H9 (cell line): Measurements from ENCODE around the gene ANP32A. TPM values are rescaled to one million over a fixed set of nuclear protein-coding genes. Genes with fewer than 3 reads are reported as not detected.

ENCODE experiments used
- DNase-seq: peaks from one replicate; pipeline ENCODE4 v3.0.0-alpha.2; 2017
- H2AFZ ChIP-seq: one replicate; pipeline ENCODE4 v1.6.1; 2013; ENCODE audit warnings: mild to moderate bottlenecking, low read length, control low read depth, moderate library complexity
- H2AK5ac ChIP-seq: 2 replicates; pipeline ENCODE4 v1.6.1; 2013; ENCODE audit warnings: low read length, control low read depth, mixed read lengths; ENCODE audit not compliant: insufficient read length
- H2BK120ac ChIP-seq: one replicate; pipeline ENCODE4 v1.6.1; 2013; ENCODE audit warnings: low read depth, mild to moderate bottlenecking, low read length, control low read depth, inconsistent platforms; ENCODE audit not compliant: poor library complexity, severe bottlenecking
- H2BK12ac ChIP-seq: 2 replicates; pipeline ENCODE4 v1.6.1; 2013; ENCODE audit warnings: low read length, control low read depth, mixed read lengths, low read depth; ENCODE audit not compliant: insufficient read length
- H2BK15ac ChIP-seq: 2 replicates; pipeline ENCODE4 v1.6.1; 2013; ENCODE audit warnings: low read depth, low read length, control low read depth
- H2BK20ac ChIP-seq: one replicate; pipeline ENCODE4 v1.6.1; 2013; ENCODE audit warnings: low read depth, mild to moderate bottlenecking, low read length, control low read depth, inconsistent platforms; ENCODE audit not compliant: poor library complexity, severe bottlenecking
- H2BK5ac ChIP-seq: 2 replicates; pipeline ENCODE4 v1.6.1; 2013; ENCODE audit warnings: low read length, control low read depth, mixed read lengths; ENCODE audit not compliant: insufficient read length
- H3K14ac ChIP-seq: 2 replicates; pipeline ENCODE4 v1.6.1; 2013; ENCODE audit warnings: low read length, control low read depth; ENCODE audit not compliant: insufficient read depth
- H3K18ac ChIP-seq: 2 replicates; pipeline ENCODE4 v1.6.1; 2013; ENCODE audit warnings: low read depth, mild to moderate bottlenecking, mixed read lengths, low read length, control low read depth; ENCODE audit not compliant: insufficient read length
- H3K23ac ChIP-seq: 2 replicates; pipeline ENCODE4 v1.6.1; 2013; ENCODE audit warnings: low read length, control low read depth, mixed read lengths, low read depth; ENCODE audit not compliant: insufficient read length
- H3K23me2 ChIP-seq: 2 replicates; pipeline ENCODE4 v1.6.1; 2013; ENCODE audit warnings: low read depth, mild to moderate bottlenecking, mixed read lengths, low read length, control low read depth; ENCODE audit not compliant: insufficient read length, poor library complexity, severe bottlenecking
- H3K27ac ChIP-seq: 2 replicates; pipeline ENCODE4 v1.5.1; 2013; ENCODE audit warnings: low read length, control low read depth, mixed read lengths, low read depth; ENCODE audit not compliant: insufficient read length
- H3K27me3 ChIP-seq: 2 replicates; pipeline ENCODE4 v1.6.1; 2013; ENCODE audit warnings: low read length, control low read depth, inconsistent platforms; ENCODE audit not compliant: insufficient read depth
- H3K4ac ChIP-seq: 2 replicates; pipeline ENCODE4 v1.6.1; 2013; ENCODE audit warnings: low read depth, mild to moderate bottlenecking, control low read depth, inconsistent platforms, low read length, moderate library complexity
- H3K4me1 ChIP-seq: 2 replicates; pipeline ENCODE4 v1.6.1; 2013; ENCODE audit warnings: low read length, control low read depth, inconsistent platforms; ENCODE audit not compliant: insufficient read depth
- H3K4me2 ChIP-seq: 2 replicates; pipeline ENCODE4 v1.6.1; 2013; ENCODE audit warnings: low read length, control low read depth, mixed read lengths; ENCODE audit not compliant: insufficient read length, insufficient read depth
- H3K56ac ChIP-seq: 2 replicates; pipeline ENCODE4 v1.6.1; 2013; ENCODE audit warnings: low read depth, mild to moderate bottlenecking, mixed read lengths, low read length, control low read depth; ENCODE audit not compliant: insufficient read length
- H3K79me1 ChIP-seq: 2 replicates; pipeline ENCODE4 v1.6.1; 2013; ENCODE audit warnings: low read depth, mild to moderate bottlenecking, moderate library complexity, low read length, control low read depth, inconsistent platforms; ENCODE audit not compliant: insufficient read depth, poor library complexity, severe bottlenecking
- H3K79me2 ChIP-seq: 2 replicates; pipeline ENCODE4 v1.6.1; 2013; ENCODE audit warnings: low read length, control low read depth, inconsistent platforms; ENCODE audit not compliant: insufficient read depth
- H3K9ac ChIP-seq: 2 replicates; pipeline ENCODE4 v1.6.1; 2013; ENCODE audit warnings: low read length, control low read depth, mixed read lengths; ENCODE audit not compliant: insufficient read length; ENCODE audit errors: extremely low read depth
- H3K9me3 ChIP-seq: one replicate; pipeline ENCODE4 v1.6.1; 2013; ENCODE audit warnings: low read depth, low read length, inconsistent platforms; ENCODE audit not compliant: control insufficient read depth
- H3T11ph ChIP-seq: one replicate; pipeline ENCODE4 v1.6.1; 2013; ENCODE audit warnings: mild to moderate bottlenecking, low read length, control low read depth, inconsistent platforms
- H4K20me1 ChIP-seq: one replicate; pipeline ENCODE4 v1.6.1; 2013; ENCODE audit not compliant: control insufficient read depth, insufficient read length, insufficient read depth
- H4K5ac ChIP-seq: 2 replicates; pipeline ENCODE4 v1.6.1; 2013; ENCODE audit warnings: low read depth, mild to moderate bottlenecking, mixed read lengths, low read length, control low read depth; ENCODE audit not compliant: insufficient read length
- H4K8ac ChIP-seq: replicated peaks from 2 replicates; pipeline ENCODE4 v1.6.1; 2013; ENCODE audit warnings: low read length, control low read depth, mixed read lengths, low read depth; ENCODE audit not compliant: insufficient read length
- H4K91ac ChIP-seq: 2 replicates; pipeline ENCODE4 v1.6.1; 2013; ENCODE audit warnings: low read depth, mild to moderate bottlenecking, moderate library complexity, mixed read lengths, low read length, control low read depth; ENCODE audit not compliant: insufficient read length
- H3K27ac Mint-ChIP-seq, 3 experiments: 2 replicates in 2 of 3; 3 replicates in 1 of 3; pipeline ENCODE4 v1.8.0; 2020 to 2021; ENCODE audit warnings: mixed read lengths in 3 of 3, mild to moderate bottlenecking in 1 of 3, moderate library complexity in 1 of 3
- H3K27me3 Mint-ChIP-seq: 2 replicates; pipeline ENCODE4 v1.8.0; 2021; ENCODE audit warnings: low read depth, mild to moderate bottlenecking, moderate library complexity, mixed read lengths
- H3K36me3 Mint-ChIP-seq, 3 experiments: 2 replicates in 2 of 3; 3 replicates in 1 of 3; pipeline ENCODE4 v1.8.0; 2020 to 2021; ENCODE audit warnings: low read depth in 3 of 3, mixed read lengths in 3 of 3; ENCODE audit not compliant: insufficient read depth in 1 of 3
- H3K4me1 Mint-ChIP-seq, 2 experiments: 2 replicates each; pipeline ENCODE4 v1.8.0; 2020; ENCODE audit warnings: mixed read lengths in 2 of 2
- H3K4me3 Mint-ChIP-seq, 2 experiments: 2 replicates in 1 of 2; 3 replicates in 1 of 2; pipeline ENCODE4 v1.8.0; 2020 to 2021; ENCODE audit warnings: mild to moderate bottlenecking in 2 of 2, mixed read lengths in 2 of 2, moderate library complexity in 1 of 2
- H3K9me3 Mint-ChIP-seq, 2 experiments: 2 replicates in 1 of 2; 3 replicates in 1 of 2; pipeline ENCODE4 v1.8.0; 2020; ENCODE audit warnings: mild to moderate bottlenecking in 2 of 2, mixed read lengths in 2 of 2, moderate library complexity in 1 of 2
- CTCF ChIP-seq: fragments of 200-600 bp; sonication (generic); conservative IDR thresholded peaks from 3 replicates; pipeline ENCODE4 v1.8.0; 2021; ENCODE audit warnings: antibody characterized with exemption, mild to moderate bottlenecking
- WGBS: extraction: QIAGEN DNeasy Blood & Tissue Kit; methylation state at CpG from one replicate; pipeline ENCODE4 v1.1.7; 2013; ENCODE audit warnings: missing lambda C conversion rate, low lambda C conversion rate, mixed read lengths; ENCODE audit not compliant: insufficient read length; ENCODE audit errors: extremely low coverage; 5-methylcytosine and 5-hydroxymethylcytosine counted together
- total RNA-seq: library from RNA; stranded (reverse); gene quantifications from 2 replicates; pipeline ENCODE4 v1.2.1, GENCODE V29; 2021

The ANP32A gene
- total RNA-seq, 1 experiment from 2014 or later: 318 TPM

- H3K79me2 ChIP-seq: peaks cover 74% of the 10 kb centered on the region
- no peaks in the 10 kb centered on the region for H3K27me3 ChIP-seq
- H2AFZ ChIP-seq: no peak overlapping the region
- H3K23ac ChIP-seq: no peak overlapping the region
- H4K91ac ChIP-seq: no peak overlapping the region
- DNase-seq: no peak
- H4K8ac ChIP-seq: no peak overlapping the region
- H3K27ac Mint-ChIP-seq: no peak overlapping the region
- no peak overlapping the region for H3K4me2 ChIP-seq
- no peak overlapping the region for H3T11ph ChIP-seq
- H3K9ac ChIP-seq: no peak overlapping the region
- no peak overlapping the region for H3K27ac ChIP-seq
- peaks cover 11 to 41% (median 13%) of the 10 kb centered on the region in 3 experiments; a peak in 6 of 7 replicates for H3K36me3 Mint-ChIP-seq
- H2AK5ac ChIP-seq: no peak overlapping the region
- H3K4ac ChIP-seq: no peak overlapping the region
- H3K9me3 ChIP-seq: no peaks in the 10 kb centered on the region
- peaks cover 60 to 66% of the 10 kb centered on the region in 2 experiments for H3K4me1 Mint-ChIP-seq
- TF ChIP-seq CTCF: no peak
- no peak overlapping the region for H2BK15ac ChIP-seq
- H3K79me1 ChIP-seq: peaks cover 46% of the 10 kb centered on the region
- H4K20me1 ChIP-seq: peaks cover 3% of the 10 kb centered on the region
- no peak overlapping the region for H3K14ac ChIP-seq
- no peak overlapping the region for H2BK20ac ChIP-seq
- H3K27me3 Mint-ChIP-seq: no peaks in the 10 kb centered on the region
- no peak overlapping the region for H3K18ac ChIP-seq
- no peaks in the 10 kb centered on the region for H3K23me2 ChIP-seq
- no peaks in the 10 kb centered on the region for H3K9me3 Mint-ChIP-seq
- no CpG with 5 or more reads among the region's 9 CpGs for WGBS
- no peak overlapping the region for H2BK120ac ChIP-seq
- no peak overlapping the region for H2BK5ac ChIP-seq
- no peak overlapping the region for H4K5ac ChIP-seq
- H3K56ac ChIP-seq: no peak overlapping the region
- H2BK12ac ChIP-seq: no peak overlapping the region
- H3K4me1 ChIP-seq: peaks cover 3% of the 10 kb centered on the region; the same call in 1 of the 2 replicates
- no peak overlapping the region for H3K4me3 Mint-ChIP-seq
Observed at GRCh38 chr15:68809517-68809916, 11.2 kb downstream of the ANP32A start.
